IPS DF 4.7 (cell line): Measurements from ENCODE around the gene ROPN1L.
"Not testable (repeated sequence)": the region's sequence is repeated elsewhere in the genome, so short reads cannot be mapped to it uniquely, and the experiment has no call there.

Source experiments
- DNase-seq: peaks from one replicate; pipeline ENCODE4 v3.0.0-alpha.2; 2013; ENCODE audit warnings: low spot score; ENCODE audit errors: extremely low read depth

Gene ROPN1L

GRCh38 chr5:10478436-10478835 is 36.8 kb downstream of the ROPN1L start:
- no peak for DNase-seq

DNA sequence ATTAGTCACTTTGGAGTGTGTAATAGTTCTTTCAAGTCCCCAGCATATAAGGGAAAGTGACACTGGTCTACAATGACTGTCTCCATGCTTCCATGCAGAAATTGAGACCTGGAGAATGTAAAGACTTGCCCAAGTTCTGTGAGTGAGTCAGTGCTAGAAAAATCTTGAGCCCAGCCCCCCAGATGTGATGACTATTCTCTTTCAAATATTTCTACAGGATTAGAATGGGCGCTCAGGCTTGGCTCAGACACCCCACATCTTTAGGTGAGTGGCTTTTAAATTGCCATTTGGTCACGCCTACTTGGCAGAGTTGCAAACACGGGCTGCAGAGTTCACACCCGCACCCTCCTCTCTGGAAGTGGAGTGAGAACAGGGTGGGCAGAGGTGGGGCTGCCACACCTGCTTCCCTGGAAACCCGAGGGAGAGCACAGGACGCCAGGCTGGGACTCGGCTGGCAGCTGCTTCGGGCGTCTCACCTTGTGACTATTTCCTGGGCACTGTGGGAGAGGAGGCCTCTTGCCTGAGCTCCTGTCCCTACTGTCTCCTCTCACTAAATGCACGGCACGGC is 37.6 kb downstream of the ROPN1L start:
- DNase-seq, result no peak

DNA sequence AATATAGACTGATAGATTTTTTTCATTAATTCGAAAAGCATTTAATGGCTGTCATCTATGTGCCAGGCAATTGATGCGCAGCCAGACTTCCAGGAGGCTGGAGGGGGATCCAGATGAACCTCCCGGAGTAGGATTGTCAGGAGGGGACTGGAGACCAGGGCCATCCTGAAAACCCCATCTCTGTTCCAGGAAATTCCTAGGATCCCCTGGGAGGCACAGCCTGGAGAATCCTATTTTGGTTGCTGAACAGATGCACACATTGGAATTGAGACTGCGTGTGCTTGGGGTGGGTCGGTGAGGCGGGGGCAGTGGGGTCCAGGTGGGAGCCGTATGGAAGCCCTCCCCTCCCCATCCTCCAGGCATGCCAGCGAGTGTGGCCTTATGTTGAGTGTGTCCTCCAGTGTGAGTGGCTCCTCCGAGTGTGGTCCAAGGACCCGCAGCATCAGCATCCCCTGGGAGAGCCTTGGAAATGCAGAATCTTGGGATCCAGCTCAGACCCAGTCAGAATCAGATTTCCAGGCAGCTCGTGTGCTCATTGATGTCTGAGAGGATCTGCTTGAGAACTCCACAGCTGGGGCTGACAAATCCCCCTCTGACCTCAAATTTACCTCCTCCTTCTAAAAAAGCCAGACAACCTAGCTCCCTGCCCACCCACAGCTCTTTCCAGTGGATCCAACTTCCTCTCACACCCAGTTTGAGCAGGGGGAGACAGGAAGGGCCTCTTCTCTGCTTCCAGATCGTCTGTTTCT is 38.7 kb downstream of the ROPN1L start:
- DNase-seq, result no peak

DNA sequence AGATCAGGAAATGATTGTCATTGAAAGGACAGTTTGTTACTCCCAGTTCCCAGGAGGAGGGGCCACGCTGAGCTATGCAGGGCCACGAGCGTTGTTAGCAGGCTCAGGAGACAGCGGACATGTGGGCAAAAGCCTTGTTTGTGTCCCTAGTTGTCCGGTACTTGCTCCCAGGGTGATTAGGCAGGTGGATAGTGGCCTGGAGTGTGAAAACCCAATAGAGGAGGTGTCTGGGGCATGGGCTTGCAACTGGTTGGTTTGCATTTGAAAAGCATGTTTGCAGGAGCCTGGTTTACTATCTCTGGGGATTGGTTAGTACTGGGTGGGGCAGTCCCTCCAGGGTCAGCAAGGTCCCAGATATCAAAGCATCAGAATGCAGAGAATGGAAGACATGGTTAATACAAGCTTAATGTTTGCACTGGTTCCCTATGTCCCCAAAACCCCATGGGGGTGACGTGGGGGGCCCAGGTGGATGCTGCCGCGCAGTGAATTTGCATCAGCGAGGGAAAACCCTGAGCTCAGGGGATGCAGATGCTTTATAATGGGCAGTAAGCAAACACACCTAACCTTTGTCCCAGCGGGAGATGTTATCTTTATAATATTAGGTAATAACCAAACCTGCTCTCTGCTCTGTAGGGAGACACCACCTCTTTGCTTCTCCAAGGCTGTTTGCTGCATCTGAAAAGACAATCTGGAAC is 39.7 kb downstream of the ROPN1L start:
- DNase-seq, result no peak

- DNase-seq, result no peak
Measured at GRCh38 chr5:10482791-10483530, 41.3 kb downstream of the ROPN1L start.

GRCh38 chr5:10484774-10485141 is 43.1 kb downstream of the ROPN1L start:
- no peak for DNase-seq

DNA sequence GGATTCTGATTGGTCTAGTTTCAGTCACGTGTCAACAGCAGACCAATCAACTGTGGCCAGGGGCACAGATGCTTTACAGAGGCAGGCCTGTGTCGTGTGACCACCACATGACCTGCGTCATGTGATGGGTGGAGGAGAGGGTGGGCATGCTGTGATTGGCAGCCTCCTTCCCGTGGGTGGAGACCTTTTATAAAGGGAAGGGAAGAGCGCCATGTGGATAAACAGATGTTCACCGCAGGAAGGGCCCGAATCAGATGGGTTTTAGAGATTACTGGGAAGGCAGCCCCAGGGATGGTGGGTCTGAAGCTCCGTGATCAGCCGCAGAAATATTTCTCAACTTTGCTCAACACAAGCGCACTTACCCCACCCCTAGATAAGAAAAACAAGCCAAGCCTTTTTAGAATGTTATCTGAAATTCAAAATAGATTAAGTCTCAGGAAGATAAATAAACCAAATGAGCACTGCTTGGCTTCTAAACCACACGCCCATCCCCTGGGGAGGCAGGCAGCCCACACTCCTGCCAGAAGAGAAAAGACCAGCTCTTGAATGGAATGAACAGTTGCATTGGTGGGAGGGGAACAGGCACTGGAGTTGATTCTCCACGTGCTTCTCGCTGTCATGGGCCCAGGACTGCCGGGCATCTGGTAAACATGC is 43.6 kb downstream of the ROPN1L start:
- no peak for DNase-seq

- no peak for DNase-seq
Measured at GRCh38 chr5:10485897-10486296, 44.2 kb downstream of the ROPN1L start.

DNA sequence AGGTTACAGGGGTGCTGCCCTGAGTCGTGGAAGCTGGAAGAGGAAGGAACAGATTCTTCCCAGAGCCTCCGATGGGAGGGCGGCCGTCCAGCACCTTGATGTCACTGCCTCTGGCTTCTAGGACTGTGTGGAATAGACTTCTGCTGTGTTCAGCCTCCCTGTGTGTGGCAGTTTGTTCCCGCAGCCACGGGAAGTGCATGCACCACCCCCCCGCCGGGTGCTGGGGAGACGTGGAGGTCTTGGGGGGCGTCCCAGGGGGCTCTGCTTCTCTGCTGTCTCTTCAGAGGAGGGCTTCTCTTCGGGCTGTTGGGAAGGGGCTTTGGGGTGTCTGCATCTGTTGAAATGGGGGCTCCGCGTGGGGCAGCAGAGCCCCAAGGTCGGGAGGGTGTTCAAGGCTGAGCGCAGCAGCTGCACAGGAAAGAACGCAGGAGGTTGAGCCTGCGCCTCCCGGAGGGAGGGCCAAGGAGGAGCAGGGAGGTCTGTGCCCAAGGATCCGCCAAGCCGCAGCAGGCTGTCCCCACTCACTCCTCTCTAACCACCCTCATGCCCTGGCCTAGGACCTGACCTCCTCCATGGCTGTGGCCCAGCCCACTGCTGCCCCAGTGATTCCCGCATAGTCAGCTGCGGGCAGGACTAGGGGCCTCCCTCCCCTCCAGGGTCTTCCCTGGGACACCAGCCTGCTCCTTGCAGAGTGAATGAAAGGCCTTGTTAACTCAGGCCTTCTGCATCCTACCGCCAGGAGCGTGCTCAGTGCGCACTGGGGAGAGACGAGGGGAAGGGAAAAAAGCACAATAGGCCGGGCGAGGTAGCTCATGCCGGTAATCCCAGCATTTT is 45.0 kb downstream of the ROPN1L start:
- no peak for DNase-seq

DNA sequence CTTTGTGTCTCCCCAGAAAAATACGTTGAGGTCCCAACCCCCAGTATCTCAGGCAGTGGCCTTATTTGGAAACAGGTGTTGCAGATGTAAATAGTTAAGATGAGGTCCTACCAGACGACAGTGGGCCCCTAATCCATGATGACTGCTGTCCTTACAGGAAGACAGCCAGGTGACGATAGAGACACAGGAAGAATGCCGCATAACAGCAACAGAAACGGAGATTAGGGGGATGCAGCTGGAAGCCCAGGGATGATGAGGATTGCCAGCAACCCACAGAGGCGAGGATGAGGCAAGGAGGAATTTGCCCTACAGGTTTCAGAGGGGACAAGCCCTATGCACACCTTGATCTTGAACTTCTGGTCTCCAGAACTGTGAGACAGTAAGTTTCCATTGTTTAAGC is 46.5 kb downstream of the ROPN1L start:
- DNase-seq, result no peak

DNA sequence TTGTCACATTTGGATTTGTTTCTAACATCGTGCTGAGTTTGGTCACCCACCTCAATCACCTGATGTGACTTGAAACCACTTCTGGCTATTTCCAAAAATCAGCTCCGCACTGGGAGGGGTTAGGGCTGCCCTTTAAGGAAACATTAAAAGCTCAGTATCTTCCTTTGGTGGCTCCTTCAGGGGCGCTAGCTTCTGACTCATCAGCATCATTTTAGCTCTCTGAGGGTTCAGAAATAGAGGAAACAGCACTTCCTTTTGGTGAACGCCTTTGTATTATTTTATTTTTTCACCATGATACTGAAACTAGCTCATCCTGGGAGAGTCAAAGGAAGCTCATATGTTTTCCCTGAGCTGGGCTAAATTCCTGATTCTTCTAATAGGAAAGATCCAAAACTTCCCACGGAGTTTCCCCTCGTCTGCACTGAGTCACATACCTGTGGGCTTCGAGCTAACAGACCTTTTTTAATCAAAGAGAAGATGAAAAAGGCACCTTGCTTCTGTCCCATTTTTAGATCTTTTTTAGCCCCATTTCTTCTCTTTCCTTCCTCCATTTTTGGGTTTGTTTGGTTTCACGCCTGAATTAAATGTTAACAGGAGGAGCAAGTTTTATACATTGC is 48.2 kb downstream of the ROPN1L start:
- no peak for DNase-seq

DNA sequence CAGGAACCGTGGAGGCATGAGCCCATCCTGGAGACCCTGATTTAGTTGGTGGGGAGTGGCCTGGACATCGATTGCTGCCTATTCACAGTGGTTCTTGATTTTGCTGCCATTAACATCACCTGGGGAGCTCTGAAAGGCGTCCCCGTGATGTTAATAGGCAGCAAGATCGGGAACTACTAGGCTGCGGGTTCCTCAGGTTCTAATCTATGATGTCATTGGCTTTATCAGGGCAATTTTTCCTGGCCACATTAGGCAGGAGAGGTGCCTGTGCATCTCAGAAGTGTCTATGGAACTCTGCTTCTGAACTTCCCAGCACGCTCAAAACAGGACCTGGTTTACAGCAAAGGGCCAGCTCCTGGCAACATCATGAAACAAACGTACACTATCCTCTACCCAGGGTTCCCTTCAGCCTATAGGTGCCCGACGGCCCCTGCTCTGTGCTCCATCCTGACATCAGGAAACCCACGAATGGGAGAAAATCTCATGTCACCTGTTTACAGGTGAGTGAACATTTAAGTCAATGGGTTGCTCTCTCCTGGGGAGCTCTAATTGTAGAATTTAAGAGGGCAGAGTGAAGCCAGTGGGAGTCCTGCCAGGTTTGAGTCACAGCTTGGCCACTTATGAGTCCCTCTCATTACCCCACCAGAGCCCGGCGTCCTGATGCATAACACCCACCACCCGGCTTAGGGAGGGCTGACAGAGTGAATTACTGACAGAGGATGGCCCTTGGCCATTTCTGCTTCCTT is 49.4 kb downstream of the ROPN1L start:
- DNase-seq, result no peak

- no peak for DNase-seq
Measured at GRCh38 chr5:10491673-10492026, 50.0 kb downstream of the ROPN1L start.

DNA sequence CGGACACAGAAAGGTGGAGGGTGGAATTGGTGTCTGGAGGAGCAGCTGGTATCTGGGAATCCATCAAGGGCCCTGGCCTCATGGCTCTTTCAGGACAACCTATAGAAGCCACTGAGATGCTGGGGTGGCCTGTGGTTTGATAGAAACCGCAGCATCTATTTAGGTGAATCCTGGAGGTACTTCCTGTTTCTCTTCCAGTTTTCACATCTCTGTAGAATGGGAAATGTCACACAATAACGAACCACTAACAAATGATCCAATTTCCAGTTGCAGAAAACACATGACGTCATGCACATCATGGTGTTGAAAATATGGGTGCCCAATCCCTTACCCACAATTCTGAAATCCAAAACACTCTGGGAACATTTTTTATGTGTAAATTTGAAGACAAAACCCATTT is 52.2 kb downstream of the ROPN1L start:
- no peak for DNase-seq

DNA sequence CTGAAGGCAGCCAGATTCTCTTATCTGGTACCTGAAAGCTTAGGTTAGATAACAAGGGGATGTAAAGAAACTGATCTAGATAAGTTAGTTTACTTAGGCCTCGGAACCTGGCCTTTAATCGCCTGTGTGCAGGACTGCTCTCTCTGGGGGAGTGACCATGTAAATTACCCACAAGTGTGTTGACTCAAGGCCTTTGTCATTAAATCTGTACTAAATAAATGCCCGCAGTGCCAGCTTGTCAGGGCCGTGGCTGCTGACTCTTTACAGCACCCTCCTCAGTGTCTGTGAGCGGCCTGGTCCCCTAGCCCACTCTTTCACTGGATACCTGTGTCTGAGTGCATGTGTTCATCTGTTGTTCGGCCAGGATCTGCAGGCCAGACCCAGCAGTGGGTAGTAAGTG is 52.8 kb downstream of the ROPN1L start:
- DNase-seq, result not testable (repeated sequence)

- DNase-seq, result no peak
Measured at GRCh38 chr5:10497554-10497953, 55.9 kb downstream of the ROPN1L start.

DNA sequence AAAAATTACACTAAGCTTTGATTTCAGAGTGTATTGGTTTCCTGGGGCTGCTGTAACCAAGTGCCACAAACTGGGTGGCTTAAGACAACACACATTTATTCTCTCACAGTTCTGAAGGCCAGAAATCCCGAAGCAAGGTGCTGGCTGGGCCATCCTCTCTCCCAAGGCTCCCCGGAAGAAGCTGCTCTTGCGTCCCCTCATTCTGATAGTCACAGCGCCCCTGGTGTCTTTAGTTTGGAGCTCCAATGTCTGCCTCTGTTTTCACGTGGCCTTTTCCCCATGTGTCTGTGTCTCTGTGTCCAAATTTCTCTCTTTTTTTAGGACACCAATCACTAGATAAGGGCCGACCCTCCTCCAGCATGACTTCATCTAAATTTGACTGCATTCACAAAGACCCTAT is 56.7 kb downstream of the ROPN1L start:
- no peak for DNase-seq

DNA sequence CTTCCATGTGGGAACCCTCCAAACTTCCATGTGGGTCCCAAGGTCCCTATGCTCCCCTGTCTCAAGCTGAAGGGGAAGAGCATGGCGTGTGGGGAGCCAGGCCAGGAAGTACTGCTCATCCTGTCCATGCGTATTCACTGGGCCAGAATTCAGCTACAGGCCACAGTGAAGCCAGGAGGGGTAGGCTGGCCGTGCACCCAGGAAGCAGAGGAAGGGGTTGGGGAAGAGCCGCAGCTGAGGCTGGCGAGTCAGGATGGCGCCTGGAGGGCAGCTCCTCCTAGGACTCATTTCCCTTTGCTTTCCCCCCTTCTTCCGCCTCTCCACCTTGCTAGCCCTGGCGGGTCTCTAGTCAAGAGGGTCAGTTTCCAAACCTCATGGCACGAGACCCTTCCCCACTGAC is 57.4 kb downstream of the ROPN1L start:
- no peak for DNase-seq

- DNase-seq, result no peak
Measured at GRCh38 chr5:10499776-10500175, 58.1 kb downstream of the ROPN1L start.

DNA sequence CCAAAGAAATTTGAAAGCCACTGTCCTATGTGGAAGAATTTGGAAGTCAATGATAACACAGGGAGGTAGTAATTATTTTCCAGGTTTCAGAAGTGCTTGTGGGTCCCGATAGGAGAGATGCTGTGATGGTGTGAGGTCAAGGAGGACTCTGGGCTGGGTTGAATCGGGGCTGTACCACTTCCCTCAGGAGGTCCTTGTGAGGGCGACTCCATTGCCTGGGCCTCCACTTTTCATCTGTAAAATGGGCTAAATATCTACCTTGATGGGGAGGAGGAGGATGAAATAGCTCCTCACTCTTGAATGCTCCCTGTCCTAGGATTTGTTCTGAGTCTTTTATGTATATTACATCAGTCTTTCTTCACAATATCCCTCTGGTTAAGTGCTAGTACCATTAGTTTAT is 59.0 kb downstream of the ROPN1L start:
- DNase-seq, result no peak
